ENCODE results near the gene AHDC1. TPM values are rescaled to one million over a fixed set of nuclear protein-coding genes. Genes with fewer than 3 reads are reported as not detected.

Gene AHDC1
- total and polyA plus RNA-seq, 9 of the 15 experiments (the other 6 are each of a cell fraction or from before 2014, with no cell fraction given), result 0.21 to 36.4 (median 4.7) TPM

- no peak for TF ChIP-seq ZBTB49 (CRISPR knock-in tag; IDR thresholded peaks at IDR 0.05; ENCODE audit: borderline replicate concordance)
- TF ChIP-seq CTBP1 (IDR thresholded peaks at IDR 0.05; ENCODE audit: borderline replicate concordance), result peak; percentile 100
- no peak for TF ChIP-seq FUS (optimal IDR thresholded peaks at IDR 0.05; ENCODE audit: low read depth, low read length)
- TF ChIP-seq RUNX1 (IDR thresholded peaks at IDR 0.05; ENCODE audit: low read depth), result peak; percentile 96
- TF ChIP-seq TCF15 (CRISPR knock-in tag; IDR thresholded peaks at IDR 0.05), result peak; percentile 98
- TF ChIP-seq CEBPG (CRISPR knock-in tag; IDR thresholded peaks at IDR 0.05), result peak; percentile 67; the same call in 1 of the 2 replicates
- no peak; a peak in 1 of 4 replicates for TF ChIP-seq CEBPG (tag; conservative IDR thresholded peaks at IDR 0.05 in 1 of 2, IDR thresholded peaks at IDR 0.05 in 1 of 2)
- peak; percentile 41; the same call in 1 of the 2 replicates for TF ChIP-seq GABPB1 (CRISPR knock-in tag; IDR thresholded peaks at IDR 0.05)
- TF ChIP-seq E2F3 (CRISPR knock-in tag; IDR thresholded peaks at IDR 0.05), result peak; percentile 94
- TF ChIP-seq, protein P1, sequence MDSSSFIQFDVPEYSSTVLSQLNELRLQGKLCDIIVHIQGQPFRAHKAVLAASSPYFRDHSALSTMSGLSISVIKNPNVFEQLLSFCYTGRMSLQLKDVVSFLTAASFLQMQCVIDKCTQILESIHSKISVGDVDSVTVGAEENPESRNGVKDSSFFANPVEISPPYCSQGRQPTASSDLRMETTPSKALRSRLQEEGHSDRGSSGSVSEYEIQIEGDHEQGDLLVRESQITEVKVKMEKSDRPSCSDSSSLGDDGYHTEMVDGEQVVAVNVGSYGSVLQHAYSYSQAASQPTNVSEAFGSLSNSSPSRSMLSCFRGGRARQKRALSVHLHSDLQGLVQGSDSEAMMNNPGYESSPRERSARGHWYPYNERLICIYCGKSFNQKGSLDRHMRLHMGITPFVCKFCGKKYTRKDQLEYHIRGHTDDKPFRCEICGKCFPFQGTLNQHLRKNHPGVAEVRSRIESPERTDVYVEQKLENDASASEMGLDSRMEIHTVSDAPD (CRISPR knock-in tag; IDR thresholded peaks at IDR 0.05), result peak; percentile 85; the same call in 1 of the 2 replicates
- no peak for TF ChIP-seq FIP1L1 (IDR thresholded peaks at IDR 0.05; ENCODE audit: low read depth, low read length, poor library complexity, severe bottlenecking)
- peak; percentile 97 to 99 for TF ChIP-seq ARNT (IDR thresholded peaks at IDR 0.05)
- TF ChIP-seq BRCA1 (IDR thresholded peaks at IDR 0.05), result no peak
- no peak for TF ChIP-seq BRCA1 (CRISPR knock-in tag; IDR thresholded peaks at IDR 0.05)
- TF ChIP-seq, protein P2, sequence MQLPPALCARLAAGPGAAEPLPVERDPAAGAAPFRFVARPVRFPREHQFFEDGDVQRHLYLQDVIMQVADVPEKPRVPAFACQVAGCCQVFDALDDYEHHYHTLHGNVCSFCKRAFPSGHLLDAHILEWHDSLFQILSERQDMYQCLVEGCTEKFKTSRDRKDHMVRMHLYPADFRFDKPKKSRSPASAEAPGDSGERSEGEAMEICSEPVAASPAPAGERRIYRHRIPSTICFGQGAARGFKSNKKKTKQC (CRISPR knock-in tag; IDR thresholded peaks at IDR 0.05), result peak; percentile 82; the same call in 1 of the 2 replicates
- TF ChIP-seq ZNF239 (CRISPR knock-in tag; IDR thresholded peaks at IDR 0.05), result peak; percentile 95
- no peak for TF ChIP-seq CBX2 (IDR thresholded peaks at IDR 0.05; ENCODE audit: insufficient read depth, low read length, poor library complexity, severe bottlenecking)
- 0 out of 2 replicates have a peak, but pooled peaks have one; percentile 67 for TF ChIP-seq GTF2F1 (IDR thresholded peaks at IDR 0.05; ENCODE audit: low read depth, low read length)
- TF ChIP-seq ETV6 (IDR thresholded peaks at IDR 0.05; ENCODE audit: borderline replicate concordance in 1 of 2, low read depth in 2 of 2, low read length in 1 of 2), result no peak; a peak in 1 of 4 replicates
- TF ChIP-seq ETV6 (CRISPR knock-in tag; IDR thresholded peaks at IDR 0.05; ENCODE audit: borderline replicate concordance), result no peak
- TF ChIP-seq RHOXF2B (CRISPR knock-in tag; conservative IDR thresholded peaks at IDR 0.05), result 0 out of 2 replicates have a peak, but pooled peaks have one; percentile 39
- TF ChIP-seq TAL1 (IDR thresholded peaks at IDR 0.05), result peak; percentile 99
- TF ChIP-seq ARID1B (IDR thresholded peaks at IDR 0.05), result peak; percentile 100
Measured at GRCh38 chr1:27542463-27543273, 61.3 kb downstream of the AHDC1 start (continued).

Measured in K562 (cell line).